GM18861 (cell line): ENCODE data around the gene TCEAL8.
A peak's percentile ranks its signal among the peaks of the same experiment; 100 is the strongest.
"Not testable (repeated sequence)": the region's sequence is repeated elsewhere in the genome, so short reads cannot be mapped to it uniquely, and the experiment has no call there.

Experiments used
- ATAC-seq: cut with Tn5 transposase; IDR thresholded peaks from one replicate; pipeline ENCODE4 v1.9.1; 2021; ENCODE audit not compliant: unreplicated experiment

TCEAL8 gene, protein sequence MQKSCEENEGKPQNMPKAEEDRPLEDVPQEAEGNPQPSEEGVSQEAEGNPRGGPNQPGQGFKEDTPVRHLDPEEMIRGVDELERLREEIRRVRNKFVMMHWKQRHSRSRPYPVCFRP

DNA sequence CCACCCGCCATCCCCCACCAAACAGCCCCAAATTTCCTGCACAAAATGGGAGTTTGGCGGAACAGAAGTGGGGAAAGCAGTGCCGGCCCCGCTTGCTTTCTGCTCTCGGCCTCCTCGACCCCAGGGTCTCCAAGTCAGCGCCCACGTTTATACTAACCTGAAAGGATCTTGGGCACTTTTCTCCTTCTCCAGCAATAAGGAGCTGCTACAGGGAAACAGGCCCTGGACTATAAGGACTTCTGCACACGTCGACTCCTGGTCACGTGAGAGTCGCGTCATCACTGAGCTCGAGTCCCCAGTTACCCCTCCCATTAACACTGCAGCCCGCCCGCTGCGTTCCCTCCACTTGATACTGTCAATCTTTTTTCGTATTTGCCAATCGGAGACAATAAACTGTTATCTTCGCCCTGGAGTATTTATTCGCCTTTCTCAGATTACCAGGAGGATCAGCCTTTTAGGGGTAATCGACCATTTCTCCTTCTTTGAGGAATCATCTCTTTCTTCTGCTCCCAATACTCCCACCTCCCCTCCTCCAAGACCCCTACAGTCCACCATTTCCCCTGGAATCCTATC, at the start of gene TCEAL8:
TSS of gene TCEAL8 (minus strand) at position 235 of the 573 bp plus-strand sequence. CDS start 1,176 bp downstream, outside the sequence.
- peak; percentile 88 for ATAC-seq

DNA sequence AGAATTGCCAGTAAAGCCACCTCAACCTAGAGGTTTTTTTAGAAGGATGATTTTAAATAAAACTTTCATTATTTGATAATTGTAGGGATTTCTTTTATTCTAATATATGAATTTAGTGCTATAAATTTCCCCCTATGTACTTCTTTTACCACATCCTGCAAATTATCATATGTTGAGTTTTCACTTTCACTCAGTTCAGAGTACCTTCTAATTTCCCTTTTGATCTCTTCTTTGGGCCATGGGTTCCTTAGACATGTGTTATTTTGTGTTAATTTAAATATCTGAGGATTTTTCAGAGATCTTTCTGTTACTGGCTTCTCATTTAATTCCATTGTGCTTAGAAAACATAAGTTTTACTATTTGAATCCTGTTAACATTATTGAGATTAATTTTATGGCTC, 49.8 kb upstream of the TCEAL8 start:
- ATAC-seq, result no peak

DNA sequence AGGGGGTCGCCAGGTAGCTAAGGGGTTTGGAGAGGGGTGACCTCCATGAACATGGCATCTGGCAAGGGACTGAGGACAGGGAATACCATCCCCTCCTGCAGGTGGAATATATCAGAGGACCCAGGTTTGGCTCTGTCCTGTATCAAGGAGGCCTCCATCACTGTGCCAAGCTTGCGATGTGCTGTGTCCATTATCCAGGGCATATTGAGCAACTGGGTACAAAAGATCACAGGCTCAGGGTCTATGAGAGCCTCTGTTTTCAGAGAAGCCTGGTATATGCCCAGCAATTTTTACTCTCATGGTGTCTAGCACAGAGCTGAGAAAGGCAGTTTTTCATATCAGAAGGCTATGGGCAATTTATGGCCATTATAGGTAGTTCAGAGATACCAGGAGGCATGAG, 38.2 kb upstream of the TCEAL8 start:
- no peak for ATAC-seq

DNA sequence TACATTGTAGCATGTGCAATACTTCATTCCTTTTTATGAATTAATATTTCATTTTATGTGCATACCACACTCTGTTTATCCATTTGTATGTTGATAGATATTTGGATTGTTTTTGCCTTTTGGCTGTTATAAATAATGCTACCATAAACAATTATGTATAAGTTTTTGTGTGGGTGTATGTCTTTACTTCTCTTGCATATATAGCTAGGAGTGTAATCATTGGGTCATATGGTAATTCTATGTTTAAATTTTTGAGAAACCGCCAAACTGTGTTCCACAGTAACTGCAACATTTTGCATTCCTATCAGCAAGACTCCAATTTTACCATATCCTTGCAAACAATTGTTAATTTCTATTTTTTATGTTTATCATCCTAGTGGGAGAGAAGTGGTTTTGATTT, 24.7 kb upstream of the TCEAL8 start:
- no peak for ATAC-seq

DNA sequence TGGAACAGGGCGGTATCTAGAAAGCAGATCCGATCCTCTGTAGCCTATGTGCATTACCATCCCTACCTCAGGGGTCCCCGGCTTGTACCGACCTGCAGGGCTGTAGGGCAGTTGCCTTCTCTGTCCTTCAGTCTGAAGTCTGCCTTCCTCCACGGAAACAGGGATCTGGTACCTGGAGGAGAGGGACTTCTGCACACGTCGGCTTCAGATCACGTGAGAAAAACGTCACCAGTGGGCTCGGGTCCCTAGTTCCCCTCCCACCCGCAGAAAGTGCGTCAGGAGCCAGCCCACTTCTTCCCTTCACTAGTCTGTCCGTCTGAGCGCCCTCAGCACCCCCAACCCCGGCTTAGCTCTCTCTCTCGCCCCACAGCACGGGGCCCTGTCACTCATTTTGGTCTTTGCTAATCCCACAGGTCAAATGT, 21.6 kb upstream of the TCEAL8 start, which contains the start of gene TCEAL5:
TSS of gene TCEAL5 (minus strand) at position 170 of the 422 bp plus-strand sequence. CDS start 2,187 bp downstream, outside the sequence.
- ATAC-seq, result no peak

DNA sequence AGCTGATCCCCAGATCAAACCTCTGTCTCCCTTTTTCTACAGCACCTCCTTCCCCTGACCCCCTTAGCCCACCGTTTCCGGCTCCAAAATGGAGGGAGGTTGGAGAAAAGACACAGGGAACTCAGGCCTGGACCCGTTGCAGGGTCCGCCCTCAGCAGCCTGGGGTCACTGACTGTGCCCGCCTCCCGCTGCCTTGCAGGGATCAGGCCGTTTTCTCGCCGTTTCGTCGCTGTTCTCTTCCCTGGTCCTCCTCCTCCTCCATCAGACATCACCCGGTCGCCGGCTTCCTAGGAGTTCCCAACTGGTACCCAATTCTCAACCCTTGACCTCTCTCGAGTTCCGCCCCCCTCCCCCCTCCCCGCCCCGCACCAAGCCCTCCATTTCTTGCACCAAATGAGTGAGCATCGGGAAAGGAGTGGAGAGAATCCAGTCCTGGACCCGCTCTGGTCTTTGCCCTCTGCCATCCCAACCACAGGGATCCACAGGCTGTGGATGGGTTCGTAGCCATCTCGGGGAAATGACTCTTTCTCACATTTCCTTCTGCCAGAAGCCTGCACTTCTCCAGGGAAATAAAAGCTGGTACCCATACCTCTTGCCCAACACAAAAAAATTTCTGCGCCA, 21.1 kb upstream of the TCEAL8 start:
- ATAC-seq, result no peak

DNA sequence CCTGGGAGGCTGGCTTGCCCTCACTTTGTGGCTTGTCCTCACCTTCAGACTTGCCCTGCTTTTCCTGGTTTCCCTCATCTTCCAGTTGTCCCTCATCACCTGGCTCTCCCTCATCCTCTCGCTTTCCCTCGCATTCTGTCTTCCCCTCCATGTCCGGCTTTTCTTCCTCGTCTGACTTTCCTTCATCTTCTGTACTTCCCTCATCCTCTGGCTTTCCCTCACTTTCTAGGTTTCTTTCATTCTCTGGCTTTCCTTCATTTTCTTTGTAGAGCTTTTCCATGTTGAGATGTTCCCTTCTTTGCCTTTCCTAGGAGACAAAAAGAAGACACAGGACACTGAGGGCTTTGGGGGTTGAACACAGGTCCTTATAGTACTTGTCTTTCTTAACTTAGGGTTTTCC, 19.3 kb upstream of the TCEAL8 start:
- no peak for ATAC-seq

DNA sequence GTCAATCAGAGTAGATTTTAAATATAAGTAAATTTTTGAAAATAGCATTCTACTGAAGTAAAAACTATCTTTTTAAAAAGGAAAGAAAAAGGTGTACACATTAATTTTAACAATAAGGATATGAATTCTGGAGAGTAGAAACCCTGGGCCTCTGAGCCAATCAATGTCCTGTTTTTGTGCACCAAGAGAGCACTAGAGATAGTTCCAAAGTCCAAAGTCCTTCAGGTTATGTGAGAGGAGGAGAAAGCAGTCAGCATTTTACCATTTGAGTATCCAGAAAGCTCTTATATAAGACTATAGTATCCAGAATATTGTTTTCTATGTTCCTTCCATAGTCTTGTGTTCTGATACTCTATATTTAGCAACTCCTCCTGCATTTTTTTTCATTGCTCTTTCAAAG, 3.3 kb upstream of the TCEAL8 start:
- ATAC-seq, result no peak

DNA sequence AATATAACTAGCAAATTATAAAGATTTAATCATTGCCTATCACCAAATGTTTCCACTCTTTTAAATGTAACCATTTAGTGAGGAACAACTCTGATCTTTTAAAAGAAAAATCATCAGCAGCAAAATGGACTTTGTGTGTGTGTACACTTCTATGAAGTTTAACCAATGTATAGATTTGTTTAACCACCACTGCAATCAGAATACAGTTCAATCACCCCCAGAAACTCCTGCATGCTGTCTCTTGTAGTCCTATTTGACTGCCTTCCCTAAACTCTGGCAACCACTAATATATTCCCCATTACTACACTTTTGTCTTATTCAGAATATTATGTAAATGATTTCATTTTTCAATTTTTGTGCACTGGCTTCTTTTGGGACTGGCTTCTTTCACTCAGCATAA, 1.7 kb upstream of the TCEAL8 start:
- no peak for ATAC-seq

DNA sequence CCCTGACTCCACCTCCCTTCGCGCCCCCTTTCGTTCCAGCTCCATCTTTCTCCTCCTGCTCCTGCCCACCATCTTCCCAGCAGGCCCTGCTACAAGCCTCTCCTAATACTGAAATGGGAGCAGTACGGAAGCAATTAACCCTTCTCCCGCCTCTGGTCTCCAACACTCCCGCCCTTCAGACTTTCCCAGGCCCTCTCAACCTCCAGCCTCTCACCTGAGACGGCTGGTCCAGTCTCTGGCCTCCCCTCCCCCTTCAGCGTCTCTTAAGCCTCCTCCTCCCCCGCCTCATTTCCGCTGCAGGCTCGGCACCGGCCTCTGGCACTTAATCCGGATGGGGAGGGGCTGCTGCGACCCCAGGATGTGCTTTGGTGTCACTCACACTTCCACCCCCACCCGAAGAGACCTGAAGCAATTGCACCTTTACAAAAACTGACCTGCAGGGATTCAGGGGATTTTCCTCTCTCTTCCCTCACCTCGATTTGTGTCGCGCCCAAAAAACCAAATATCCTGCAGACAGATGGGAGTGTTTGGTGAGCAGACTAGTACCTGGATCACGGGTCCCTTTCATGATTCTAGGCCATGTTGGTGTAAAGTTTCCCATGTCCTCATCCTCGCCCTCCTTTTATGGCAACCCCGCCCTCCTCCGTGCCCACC, 657 bp downstream of the TCEAL8 start:
- ATAC-seq, result no peak

DNA sequence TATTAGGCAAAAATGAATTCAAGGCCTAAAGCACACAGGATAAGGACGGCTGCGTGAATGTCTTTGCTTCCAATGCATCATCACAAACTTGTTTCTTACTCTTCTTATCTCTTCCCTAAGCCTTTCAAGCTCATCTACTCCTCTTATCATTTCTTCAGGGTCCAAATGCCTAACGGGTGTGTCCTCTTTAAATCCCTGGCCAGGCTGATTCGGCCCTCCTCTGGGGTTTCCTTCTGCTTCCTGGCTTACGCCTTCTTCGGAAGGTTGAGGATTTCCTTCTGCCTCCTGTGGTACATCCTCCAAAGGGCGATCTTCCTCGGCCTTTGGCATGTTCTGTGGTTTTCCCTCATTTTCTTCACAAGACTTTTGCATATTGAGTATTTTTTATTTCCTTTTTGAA, 1.3 kb downstream of the TCEAL8 start:
- ATAC-seq, result no peak

DNA sequence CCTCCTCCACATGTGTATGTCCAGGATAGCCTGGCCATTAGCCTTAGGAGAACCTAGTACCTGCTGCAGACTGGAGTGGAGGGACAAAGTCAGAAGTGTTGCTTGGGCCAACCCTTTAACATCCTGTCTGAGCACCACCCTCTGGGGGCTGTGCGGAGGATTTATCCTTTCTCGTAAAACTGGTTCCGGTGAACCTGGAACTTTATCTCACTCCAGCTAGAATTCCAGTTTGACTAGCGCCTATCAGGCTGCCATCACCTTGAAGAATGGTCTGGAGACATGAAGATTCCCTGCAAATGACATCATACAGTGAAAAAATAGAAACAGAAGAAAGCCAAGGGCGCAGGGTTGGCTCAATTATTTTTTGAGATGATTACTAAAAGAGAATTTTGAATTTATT, 4.0 kb downstream of the TCEAL8 start:
- ATAC-seq, result no peak

DNA sequence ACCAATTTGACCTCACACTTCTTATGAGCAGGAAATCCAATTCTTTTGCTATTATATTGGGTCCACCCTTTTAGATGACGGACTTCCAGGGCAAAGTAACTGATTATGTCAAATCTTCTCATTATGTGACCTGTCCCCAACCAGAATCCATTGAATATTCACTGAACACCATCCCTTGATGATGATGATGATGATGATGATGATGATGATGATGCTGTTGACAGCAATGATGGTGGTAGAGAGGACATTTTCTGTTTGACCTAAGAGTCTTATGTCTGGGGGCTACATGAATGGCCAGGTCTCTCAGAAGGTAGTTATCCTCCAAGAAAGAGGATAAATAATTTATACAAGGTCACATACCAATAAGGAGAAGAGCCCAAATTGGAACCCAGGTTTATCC, 5.2 kb downstream of the TCEAL8 start:
- no peak for ATAC-seq

DNA sequence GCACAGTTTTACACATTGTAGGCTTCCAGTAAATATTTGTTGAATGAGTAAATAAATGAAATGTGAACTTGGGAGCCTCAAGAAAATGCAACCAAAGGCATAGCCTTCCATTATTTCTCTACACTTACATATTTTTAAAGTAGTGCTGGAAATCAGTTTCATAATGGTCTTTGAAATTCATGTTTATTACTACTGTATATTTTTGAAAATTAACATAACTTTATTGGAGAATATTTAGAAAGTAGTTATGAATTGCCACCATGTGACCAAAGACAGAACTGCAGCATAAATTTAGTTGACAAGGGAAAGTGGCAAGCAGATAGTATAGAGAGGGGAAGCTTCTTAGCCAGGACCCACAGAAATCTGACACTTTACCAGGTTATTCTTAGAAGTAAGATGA, 6.4 kb downstream of the TCEAL8 start:
- no peak for ATAC-seq

DNA sequence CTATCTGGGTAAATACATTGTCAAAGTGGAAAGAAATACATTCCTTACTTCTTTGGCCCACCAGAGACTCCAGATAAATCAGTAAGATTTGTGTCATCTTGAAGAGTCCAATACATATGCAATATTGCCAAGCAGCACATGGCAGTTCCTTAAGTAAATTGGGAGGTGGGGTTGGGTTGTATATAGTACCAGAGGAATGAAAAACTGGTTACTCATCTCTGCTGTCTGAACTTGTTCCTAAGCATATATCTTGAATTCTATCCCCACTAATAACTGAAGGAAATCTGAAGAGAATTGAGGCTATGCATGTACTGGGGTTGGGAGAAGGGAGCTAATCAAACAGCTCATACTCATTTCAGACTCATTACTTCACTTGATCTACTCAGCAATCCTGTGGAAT, 14.8 kb downstream of the TCEAL8 start:
- ATAC-seq, result no peak

DNA sequence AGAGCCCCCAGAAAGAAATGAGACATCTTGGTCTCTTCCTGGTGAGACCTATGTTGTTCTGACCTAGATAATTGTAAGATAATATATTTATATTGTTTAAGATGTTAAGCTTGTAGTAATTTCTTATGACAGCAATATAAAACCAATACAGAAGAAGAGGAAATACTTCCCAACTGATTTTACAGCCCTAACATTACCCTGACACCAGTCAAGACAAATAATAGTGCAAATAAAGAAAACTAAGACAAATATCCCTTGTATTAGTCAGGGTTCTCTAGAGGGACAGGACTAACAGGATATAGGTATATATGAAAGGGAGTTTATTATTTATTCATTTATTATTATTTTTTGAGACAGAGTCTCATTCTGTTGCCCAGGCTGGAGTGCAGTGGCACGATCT, 18.7 kb downstream of the TCEAL8 start:
- no peak for ATAC-seq

DNA sequence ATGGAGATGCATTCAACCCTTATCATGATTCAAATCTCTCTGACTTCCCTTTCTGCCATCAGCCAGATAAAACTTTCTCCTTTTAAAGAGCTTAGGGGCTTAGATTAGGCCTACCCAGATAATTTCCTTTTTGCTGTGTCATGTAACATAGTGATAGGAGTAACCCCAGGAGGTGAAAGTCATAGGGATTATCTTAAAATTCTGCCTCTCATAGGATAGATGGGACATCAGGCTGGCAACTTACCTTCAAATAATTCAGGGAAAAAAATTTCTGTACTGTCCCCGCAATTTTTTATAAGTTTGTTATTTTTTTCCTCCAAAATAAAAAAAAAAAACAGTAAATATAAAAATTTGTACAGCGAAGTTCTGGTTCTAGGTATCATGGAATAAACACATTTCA, 19.3 kb downstream of the TCEAL8 start:
- not testable (repeated sequence) for ATAC-seq

DNA sequence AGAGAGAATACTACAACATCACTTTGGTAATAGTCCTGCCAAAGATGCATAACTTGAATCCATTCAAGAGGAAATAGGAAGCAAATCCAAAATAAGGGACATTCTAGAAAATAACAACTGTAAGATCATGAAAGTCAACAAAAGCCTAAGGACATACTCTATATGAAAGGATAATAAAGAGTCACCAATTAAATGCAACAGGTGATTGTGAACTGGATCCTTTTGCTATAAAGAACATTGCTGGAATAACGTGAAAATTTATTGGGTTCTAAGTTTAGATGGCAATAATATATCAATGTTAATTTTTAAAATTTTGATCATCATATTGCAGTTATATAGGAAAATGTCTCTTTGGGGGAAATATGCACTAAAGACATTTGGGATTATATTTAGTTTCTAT, 20.1 kb downstream of the TCEAL8 start:
- ATAC-seq, result no peak

DNA sequence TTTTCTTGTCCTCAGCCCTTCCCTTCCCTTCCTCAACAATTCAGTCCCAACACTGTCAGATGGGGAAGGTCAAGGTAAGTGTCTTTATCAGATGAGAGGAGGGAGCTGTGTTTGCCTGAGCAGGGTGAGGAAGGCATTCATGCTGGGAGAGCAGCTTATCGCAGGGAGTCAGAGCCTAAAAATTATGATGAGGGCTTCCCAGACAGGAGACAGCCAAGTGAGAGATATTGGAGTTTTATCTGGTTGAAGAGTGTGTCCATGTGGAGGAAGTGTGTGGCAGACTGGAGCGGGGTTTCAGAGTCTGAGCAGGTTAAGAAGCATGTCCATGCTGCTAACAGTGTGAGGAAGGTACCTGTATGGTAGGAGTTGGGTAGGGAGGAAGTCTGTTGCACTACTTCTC, 21.7 kb downstream of the TCEAL8 start:
- no peak for ATAC-seq

DNA sequence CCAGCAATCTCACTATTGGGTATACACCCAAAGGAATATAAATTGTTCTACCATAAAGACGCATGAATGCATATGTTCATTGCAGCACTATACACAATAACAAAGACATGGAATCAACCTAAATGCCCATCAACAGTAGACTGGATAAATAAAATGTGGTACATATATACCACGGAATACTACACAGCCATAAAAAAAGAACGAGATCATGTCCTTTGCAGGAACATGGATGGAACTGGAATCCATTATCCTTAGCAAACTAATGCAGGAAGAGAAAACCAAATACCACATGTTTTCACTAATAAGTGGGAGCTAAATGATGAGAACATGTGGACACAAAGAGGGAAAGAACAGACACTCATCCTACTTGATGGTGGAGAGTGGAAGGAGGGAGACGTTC, 29.0 kb downstream of the TCEAL8 start:
- not testable (repeated sequence) for ATAC-seq

DNA sequence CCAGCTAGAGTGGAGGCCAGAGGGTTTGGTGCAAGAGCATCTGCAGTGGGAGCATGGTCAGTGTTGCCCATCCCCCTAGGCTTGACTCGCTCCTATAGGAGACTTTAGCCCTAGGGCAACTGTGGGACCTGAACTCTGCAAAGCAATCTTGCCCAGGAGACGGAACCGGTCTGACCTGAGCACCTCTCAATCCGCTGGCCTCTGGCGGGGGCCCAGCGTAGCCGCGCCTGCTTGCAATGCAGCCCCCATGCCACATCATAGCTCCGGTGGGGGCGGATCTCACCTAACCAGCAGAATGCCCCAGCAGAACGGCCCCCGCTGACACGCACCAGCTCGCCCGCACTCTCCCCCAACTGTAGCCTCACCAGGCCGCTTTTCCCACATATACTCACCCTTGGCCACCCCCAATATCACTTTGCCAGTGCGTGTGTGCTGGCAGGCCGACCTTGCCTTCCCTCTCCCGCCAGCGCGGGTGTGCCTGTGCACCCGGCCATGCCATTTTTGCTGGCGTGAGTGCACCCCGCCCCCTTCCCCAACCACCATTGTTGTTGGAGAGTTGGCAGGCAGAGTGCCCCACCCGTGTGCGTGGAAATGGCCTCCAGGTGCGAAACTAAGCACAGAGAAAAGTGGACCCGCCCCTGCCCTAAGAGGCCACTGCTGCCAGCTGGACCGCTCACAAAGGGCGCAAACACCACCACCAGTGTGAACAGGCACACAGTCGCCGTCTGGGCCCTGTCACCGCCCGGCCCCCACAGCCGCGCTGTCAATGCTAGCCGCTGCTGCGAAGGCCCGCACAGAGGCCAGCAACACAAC, 34.2 kb downstream of the TCEAL8 start:
- no peak for ATAC-seq
